ENCODE results near the gene USP34.
"Not testable (repeated sequence)": the region's sequence is repeated elsewhere in the genome, so short reads cannot be mapped to it uniquely, and the experiment has no call there.

Gene USP34

DNA sequence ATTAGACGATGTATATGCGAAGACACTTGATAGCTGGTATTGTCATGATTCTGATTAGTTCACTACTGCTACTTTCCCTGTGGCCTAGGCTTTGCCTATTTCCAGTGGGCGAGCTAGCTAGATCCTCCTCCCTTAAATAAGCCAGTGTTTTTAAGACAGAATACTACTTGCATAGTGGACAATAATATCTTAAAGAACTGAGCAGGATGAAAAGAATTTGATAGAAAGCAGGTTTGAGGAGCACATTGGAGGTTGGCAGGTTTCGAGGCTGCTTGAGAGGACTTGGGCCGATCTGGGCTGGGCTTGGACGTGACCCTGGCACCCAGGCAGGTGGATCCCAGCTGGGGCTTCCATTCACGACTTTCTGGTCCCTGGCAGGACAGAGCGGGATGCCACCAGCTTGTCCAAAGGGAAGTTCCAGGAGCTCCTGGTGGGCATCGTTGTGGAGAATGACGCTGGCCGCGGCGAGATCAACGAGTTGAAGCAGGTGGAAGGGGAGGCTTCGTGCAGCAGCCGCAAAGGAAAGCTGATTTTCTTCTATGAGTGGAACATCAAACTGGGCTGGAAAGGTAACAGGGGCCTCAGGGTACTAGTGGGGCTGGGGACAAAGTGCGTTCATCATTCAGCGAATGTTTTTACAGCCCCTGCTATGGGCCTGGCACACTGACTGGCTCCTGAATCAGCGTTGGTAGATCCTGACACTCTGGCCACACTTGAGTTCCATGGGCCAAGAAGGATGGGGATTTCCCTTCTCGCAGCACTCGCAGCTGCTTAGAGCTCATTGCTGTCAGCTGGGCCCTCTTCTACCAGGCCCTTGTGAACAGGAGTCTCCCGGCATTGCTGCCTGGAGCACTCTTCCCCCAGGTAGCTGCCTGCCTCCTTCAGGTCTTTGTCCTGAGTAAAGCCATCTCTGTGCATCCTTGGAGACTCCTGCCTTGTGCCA, 292.0 kb downstream of the USP34 start:
- DNase-seq, result no peak

- no peak for DNase-seq
Observed at GRCh38 chr2:61177727-61178549, 292.9 kb downstream of the USP34 start.

GRCh38 chr2:61176755-61177726, 293.8 kb downstream of the USP34 start:
- peak; percentile 85 to 90 for DNase-seq

- DNase-seq, result no peak
Observed at GRCh38 chr2:61175036-61175435, 295.9 kb downstream of the USP34 start.

DNA sequence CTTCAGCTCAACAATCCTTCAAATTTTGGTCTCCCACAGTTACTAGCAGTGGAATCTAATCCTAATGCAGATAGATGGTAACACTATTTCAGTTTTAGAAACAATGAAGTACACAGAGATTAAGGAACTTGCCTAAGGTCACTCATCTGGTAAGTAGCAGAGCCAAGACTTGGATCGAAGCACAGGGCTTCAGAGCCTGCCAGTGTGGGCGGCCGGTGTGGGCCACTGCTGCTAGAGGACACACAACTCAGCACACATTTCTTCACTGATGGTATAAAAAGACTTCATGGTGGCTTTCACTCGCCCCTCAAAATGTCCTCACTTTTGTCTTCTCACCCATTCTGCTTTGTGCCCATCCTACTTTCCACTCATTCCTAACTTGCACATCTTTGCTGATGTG, 297.8 kb downstream of the USP34 start:
- no peak for DNase-seq

DNA sequence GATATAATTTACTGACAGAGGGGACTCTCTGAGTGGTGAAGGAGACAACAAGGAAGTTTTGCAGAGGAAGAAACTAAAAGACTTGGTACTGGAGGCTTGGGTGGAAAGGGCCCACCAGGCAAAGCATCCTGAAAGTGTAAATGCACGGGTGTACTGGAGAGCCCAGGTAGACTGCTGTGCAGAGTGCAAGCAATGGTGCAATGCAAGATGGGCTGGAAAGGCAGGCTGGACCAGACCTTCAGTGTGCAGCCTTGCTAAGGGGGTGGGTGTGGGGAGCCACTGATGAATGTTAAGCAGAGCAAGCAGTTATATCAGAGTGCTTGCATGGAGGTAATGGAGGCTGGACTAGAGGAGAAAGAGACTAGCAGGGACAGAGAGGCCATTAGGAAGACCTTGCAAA, 298.2 kb downstream of the USP34 start:
- no peak for DNase-seq

DNA sequence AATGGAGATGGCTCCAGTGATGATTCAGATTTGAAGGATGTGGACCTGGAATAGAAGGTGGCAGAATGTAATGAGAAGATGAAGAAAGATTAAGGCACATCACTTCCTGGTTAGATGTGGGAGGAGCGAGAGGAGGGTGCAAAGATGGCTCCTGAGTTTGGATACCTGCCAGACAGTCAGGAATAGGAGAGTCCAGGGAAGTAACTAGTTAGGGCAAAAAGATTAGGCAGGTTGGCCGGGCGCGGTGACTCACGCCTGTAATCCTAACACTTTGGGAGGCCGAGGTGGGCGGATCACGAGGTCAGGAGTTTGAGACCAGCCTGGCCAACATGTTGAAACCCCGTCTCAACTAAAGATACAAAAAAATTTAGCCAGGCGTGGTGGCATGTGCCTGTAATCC, 303.3 kb downstream of the USP34 start:
- DNase-seq, result no peak

DNA sequence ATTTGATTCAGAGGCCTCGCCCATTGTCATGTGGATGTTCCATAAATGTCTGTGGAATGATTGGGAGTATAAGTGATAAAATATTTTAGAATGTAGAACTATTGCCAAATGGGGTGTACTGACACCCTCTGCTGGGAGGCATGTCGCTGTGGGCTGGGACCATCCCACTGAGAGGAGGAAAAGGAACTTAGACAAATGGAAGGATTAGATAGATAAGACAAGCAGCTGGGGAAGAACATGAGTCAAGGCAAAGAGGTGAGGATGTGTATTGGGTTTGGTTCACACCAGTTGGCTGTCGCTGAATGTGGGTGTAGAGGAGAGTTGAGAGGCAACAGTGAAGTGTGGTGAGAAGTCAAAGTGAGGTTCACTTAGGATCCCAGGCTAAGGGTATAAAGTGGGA, 304.9 kb downstream of the USP34 start:
- no peak for DNase-seq

- not testable (repeated sequence) for DNase-seq
Observed at GRCh38 chr2:61165082-61165481, 305.8 kb downstream of the USP34 start.

DNA sequence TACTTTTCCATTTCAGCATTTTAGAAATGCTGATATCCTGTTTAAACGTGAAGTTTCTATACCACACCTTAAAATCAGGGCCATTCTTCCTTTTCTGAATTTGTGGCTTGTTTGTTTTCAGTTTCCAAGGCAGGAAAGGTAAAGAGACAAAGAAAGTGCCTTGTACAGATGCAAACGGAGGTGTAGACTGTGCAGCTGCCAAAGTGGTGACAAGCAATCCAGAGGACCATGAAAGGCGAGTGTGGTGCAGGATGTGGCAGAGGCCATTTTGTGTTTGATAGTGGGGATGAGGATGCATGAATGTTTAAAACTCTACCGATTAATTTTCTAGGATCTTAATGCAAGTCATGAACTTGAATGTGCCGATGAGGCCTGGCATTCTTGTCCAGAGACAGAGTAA, 308.2 kb downstream of the USP34 start:
- DNase-seq, result no peak

- DNase-seq, result no peak
Observed at GRCh38 chr2:61161888-61162287, 309.0 kb downstream of the USP34 start, which contains the start of gene C2orf74. Gene C2orf74, plus strand, starts transcription at chr2:61162188. Its CDS starts 327 bp downstream, at chr2:61162515.

DNA sequence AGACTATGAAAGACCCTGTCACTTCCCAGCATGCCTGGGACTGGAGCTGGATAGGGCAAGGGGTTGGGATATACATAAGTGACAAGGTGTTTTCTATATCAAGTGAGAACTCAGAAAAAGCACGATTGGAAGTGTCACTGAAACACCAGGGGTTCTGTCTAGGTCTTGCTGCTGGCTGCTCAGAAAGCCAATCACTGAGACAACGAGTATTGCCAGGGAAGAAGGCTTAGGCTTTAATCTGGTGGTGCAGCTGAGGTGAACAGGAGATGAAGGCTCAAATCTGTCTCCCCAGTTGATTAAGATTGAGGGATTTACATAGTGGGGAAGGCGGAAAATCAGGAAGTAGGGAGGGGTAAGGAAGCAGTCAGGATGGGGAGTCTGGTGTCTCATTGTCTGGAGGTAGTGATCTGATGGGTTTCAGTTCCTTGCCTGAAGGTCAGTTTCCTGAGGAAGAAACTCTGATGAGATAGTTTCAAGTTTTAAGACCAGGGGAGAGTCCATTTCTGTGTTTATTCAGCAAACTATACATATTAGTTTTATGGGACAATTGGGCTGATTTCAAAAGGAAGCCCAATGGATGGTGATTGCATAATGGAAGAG, 312.4 kb downstream of the USP34 start:
- DNase-seq, result no peak

- no peak for DNase-seq
Observed at GRCh38 chr2:61157371-61158003, 313.4 kb downstream of the USP34 start.

GRCh38 chr2:61151436-61151835, 319.5 kb downstream of the USP34 start:
- no peak for DNase-seq

DNA sequence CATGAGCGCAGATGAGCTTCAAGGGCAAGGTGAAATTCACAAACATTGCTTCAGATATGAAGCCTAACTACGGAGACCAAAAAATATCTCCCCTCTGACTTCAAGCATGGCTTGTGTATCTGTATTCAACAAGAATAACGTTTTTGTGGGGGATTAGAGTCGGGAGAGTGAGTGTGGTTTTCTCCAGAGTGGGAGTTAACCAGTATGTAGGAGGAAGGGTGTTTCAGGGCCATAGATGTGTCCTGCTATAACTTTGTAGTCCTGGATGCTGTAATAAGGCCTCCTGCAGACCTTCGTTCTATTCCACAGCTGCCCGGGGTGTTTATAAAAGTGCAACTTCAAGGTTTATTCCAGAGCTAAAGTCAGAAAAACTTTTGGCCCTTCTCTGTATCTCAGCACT, 321.8 kb downstream of the USP34 start:
- no peak for DNase-seq

DNA sequence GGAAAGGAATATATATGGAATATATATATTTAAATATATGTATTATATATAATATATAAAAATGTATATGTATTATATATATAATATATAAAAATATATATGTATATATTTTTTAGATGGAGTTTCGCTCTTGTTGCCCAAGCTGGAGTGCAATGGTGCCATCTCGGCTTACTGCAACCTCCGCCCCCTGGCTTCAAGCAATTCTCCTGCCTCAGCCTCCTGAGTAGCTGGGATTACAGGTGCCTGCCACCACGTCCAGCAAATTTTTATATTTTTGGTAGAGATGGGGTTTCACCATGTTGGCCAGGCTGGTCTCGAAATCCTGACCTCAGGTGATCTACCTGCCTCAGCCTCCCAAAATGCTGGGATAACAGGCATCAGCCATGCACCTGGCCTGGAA, 322.8 kb downstream of the USP34 start:
- DNase-seq, result not testable (repeated sequence)

DNA sequence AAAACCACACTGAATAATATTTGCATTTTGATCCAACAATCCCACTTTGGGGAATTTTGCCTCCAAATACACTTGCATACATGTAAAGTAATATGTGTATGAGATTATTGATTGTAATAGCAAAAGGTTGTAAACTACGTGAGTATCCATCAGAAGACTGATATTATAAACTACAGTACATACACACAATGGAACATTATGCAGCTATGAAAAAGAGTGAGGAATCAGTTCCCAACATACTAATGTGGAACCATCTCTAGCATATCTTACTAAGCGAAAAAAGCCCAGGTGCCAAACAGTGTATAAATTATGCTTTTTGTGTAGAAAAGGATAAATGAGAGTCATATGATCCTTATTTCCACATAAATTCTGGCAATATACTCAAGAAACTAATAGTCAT, 324.9 kb downstream of the USP34 start:
- no peak for DNase-seq

- DNase-seq, result peak; percentile 96 to 97
Observed at GRCh38 chr2:61144697-61145268, 326.1 kb downstream of the USP34 start.

- no peak for DNase-seq
Observed at GRCh38 chr2:61141151-61141550, 329.7 kb downstream of the USP34 start.

DNA sequence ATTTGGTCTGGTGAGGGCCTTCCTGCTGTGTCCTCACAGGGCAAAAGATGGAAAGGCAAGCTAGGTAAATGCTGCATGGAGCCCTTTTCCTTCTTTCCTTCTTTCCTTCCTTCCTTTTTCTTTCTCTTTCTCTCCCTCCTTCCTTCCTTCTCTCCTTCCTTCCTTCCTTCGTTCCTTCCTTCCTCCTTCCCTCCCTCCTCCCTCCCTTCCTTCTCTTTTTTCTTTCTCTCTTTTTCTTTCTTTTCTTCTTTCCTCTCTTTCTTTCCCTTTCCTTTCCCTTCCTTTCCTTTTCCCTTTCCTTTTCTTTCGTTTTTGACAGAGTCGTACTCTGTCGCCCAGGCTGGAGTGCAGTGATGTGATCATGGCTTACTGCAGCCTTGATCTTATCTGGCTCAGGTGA, 332.0 kb downstream of the USP34 start:
- no peak for DNase-seq
